ENCODE measurements around the gene POGK.

DNA sequence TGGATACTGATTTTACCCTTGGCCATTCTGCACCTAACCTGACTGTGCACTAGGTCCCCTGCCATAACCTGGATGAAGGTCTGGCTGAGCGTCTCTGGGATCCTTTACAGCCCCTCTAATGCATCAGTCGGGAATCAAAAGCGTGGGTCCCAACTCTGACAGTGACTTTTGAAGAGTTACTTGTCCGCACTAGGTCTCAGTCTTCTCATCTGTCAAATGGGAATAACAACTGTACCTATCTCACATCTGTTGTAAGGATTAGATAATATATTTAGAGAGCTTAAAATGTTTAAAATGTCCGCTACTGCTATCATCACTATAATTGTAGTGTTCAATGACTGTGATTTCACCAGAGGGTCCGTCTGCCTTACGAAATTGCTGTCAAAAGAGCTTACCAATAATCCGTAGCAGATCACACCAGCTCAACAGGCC lies 36.0 kb downstream of the POGK start:
- no peak for TF ChIP-seq CTCF (conservative IDR thresholded peaks at IDR 0.05 in 1 of 2, IDR thresholded peaks at IDR 0.05 in 1 of 2; ENCODE audit: extremely low read depth in 1 of 2, insufficient read depth in 1 of 2, low read depth in 1 of 2, low read length in 2 of 2)
- TF ChIP-seq EZH2 (IDR thresholded peaks at IDR 0.05; ENCODE audit: borderline replicate concordance, low read length), result no peak

All from mammary epithelial cell (primary cell).